Natural killer cell (primary cell): ENCODE data around the gene SYNDIG1. TPM values are rescaled to one million over a fixed set of nuclear protein-coding genes. Genes with fewer than 3 reads are reported as not detected.

Experiments
- ATAC-seq, 3 donors: fragments of 150-1000 bp in 2 of 3; fragments of 200-7000 bp in 1 of 3; cut with Tn5 transposase; 1 replicate in 1 of 3; 2 replicates in 2 of 3; pipeline ENCODE4 v1.10.0; 2021; ENCODE audit warnings: mild to moderate bottlenecking in 2 of 3, moderate library complexity in 2 of 3
- DNase-seq, 2 donors: peaks; one replicate each; pipeline versions ENCODE4 v3.0.0 to v3.0.0-alpha.2; 2013 to 2021; ENCODE audit warnings: mixed read lengths in 1 of 2
- H3K27ac ChIP-seq: one replicate; pipeline ENCODE4 v1.5.1; 2013; ENCODE audit warnings: mild to moderate bottlenecking, low read length
- H3K27me3 ChIP-seq: one replicate; pipeline ENCODE4 v1.6.1; 2013; ENCODE audit warnings: low read length; ENCODE audit not compliant: control insufficient read depth, insufficient read depth
- H3K36me3 ChIP-seq: one replicate; pipeline ENCODE4 v1.6.1; 2013; ENCODE audit warnings: low read length; ENCODE audit not compliant: control insufficient read depth, insufficient read depth
- H3K4me1 ChIP-seq: one replicate; pipeline ENCODE4 v1.6.1; 2013; ENCODE audit warnings: low read length; ENCODE audit not compliant: control insufficient read depth, insufficient read depth
- H3K4me3 ChIP-seq: one replicate; pipeline ENCODE4 v1.5.1; 2013; ENCODE audit warnings: low read length
- H3K9me3 ChIP-seq: one replicate; pipeline ENCODE4 v1.6.1; 2013; ENCODE audit warnings: low read length; ENCODE audit not compliant: control insufficient read depth, insufficient read depth
- H3K27ac Mint-ChIP-seq, 2 donors: one replicate each; pipeline ENCODE4 v1.8.0; 2022; ENCODE audit warnings: mild to moderate bottlenecking in 2 of 2, mixed read lengths in 2 of 2, moderate library complexity in 1 of 2
- H3K27me3 Mint-ChIP-seq, 2 donors: one replicate each; pipeline ENCODE4 v1.8.0; 2022; ENCODE audit warnings: low read depth in 2 of 2, mixed read lengths in 2 of 2
- H3K36me3 Mint-ChIP-seq: one replicate; pipeline ENCODE4 v1.8.0; 2022; ENCODE audit warnings: mixed read lengths
- H3K4me1 Mint-ChIP-seq, 2 donors: one replicate each; pipeline ENCODE4 v1.8.0; 2022; ENCODE audit warnings: mixed read lengths in 2 of 2
- H3K4me3 Mint-ChIP-seq: one replicate; pipeline ENCODE4 v1.8.0; 2022; ENCODE audit warnings: mild to moderate bottlenecking, moderate library complexity, mixed read lengths
- H3K9me3 Mint-ChIP-seq, 2 donors: one replicate each; pipeline ENCODE4 v1.8.0; 2022; ENCODE audit warnings: mixed read lengths in 2 of 2
- WGBS: methylation state at CpG from one replicate; pipeline ENCODE4 v1.1.7; 2013; ENCODE audit warnings: missing lambda C conversion rate; ENCODE audit not compliant: insufficient coverage; 5-methylcytosine and 5-hydroxymethylcytosine counted together
- intact Hi-C: fragments of 100-400 bp; cut with micrococcal nuclease; formaldehyde crosslinking; loops from one replicate; pipeline ENCODE4 v1.14.2; 2022
- total RNA-seq, 4 donors: library from RNA; stranded (reverse); fragments of 120-200 nt in 1 of 4; gene quantifications; one replicate each; pipeline versions ENCODE4 v1.2.3 to v1.2.4, GENCODE V29; 2013 to 2022
- TF ChIP-seq, protein P1 (sequence below): fragments of 200-600 bp; IDR thresholded peaks from one replicate; pipeline ENCODE4 v1.8.0; 2022; ENCODE audit warnings: antibody characterized with exemption

The SYNDIG1 gene
- total RNA-seq, 3 donors from 2014 or later (not counting 1 experiment from before 2014, with no cell fraction given): not detected

DNA sequence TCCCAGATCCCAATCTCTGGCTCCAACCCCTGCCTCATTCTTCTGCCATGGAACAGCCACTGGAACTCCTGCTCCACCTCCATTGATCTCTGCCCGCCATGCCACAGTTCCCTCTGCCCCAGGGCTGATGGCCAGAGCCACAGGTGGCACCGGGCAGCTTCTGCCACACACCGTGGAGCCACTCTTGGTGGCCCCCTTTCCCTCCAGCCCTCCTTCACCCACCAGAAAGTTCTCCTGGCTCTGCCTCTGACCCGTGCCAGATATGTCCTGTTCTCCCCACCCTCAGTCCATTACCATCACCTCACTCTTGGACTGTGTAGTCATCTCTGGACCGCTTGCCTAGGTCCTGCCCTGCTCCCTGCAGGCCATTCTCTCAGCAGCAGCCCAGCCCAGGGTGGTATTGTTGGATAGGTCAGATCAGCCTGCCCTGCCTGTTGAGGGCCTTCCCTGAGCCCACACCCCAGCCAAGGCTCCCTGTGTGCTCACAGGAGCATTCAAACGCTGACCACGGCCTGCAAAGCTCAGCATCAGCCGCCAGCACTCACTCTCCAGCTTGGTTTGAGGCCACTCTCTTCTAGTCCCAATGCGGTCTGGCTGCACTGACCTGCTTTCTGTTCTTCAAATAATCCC is 16.8 kb upstream of the SYNDIG1 start:
- H3K9me3 ChIP-seq: no peaks in the 10 kb centered on the region
- no peak overlapping the region for H3K27ac Mint-ChIP-seq
- H3K4me3 Mint-ChIP-seq: no peak overlapping the region
- H3K36me3 Mint-ChIP-seq: no peaks in the 10 kb centered on the region
- no peaks in the 10 kb centered on the region for H3K27me3 ChIP-seq
- intact Hi-C loops: no loop called here
- no peak for DNase-seq
- H3K27me3 Mint-ChIP-seq: peaks cover 7 to 10% of the 10 kb centered on the region in 2 donors
- TF ChIP-seq, protein P1, sequence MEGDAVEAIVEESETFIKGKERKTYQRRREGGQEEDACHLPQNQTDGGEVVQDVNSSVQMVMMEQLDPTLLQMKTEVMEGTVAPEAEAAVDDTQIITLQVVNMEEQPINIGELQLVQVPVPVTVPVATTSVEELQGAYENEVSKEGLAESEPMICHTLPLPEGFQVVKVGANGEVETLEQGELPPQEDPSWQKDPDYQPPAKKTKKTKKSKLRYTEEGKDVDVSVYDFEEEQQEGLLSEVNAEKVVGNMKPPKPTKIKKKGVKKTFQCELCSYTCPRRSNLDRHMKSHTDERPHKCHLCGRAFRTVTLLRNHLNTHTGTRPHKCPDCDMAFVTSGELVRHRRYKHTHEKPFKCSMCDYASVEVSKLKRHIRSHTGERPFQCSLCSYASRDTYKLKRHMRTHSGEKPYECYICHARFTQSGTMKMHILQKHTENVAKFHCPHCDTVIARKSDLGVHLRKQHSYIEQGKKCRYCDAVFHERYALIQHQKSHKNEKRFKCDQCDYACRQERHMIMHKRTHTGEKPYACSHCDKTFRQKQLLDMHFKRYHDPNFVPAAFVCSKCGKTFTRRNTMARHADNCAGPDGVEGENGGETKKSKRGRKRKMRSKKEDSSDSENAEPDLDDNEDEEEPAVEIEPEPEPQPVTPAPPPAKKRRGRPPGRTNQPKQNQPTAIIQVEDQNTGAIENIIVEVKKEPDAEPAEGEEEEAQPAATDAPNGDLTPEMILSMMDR: no peak
- ATAC-seq: no peak
- no peak overlapping the region for H3K27ac ChIP-seq
- no peaks in the 10 kb centered on the region for H3K4me1 Mint-ChIP-seq
- no peak overlapping the region for H3K4me3 ChIP-seq
- no peaks in the 10 kb centered on the region for H3K36me3 ChIP-seq
- WGBS: 80% methylated on average over 9 of the region's 9 CpGs
- H3K9me3 Mint-ChIP-seq: no peaks in the 10 kb centered on the region
- H3K4me1 ChIP-seq: no peaks in the 10 kb centered on the region

DNA sequence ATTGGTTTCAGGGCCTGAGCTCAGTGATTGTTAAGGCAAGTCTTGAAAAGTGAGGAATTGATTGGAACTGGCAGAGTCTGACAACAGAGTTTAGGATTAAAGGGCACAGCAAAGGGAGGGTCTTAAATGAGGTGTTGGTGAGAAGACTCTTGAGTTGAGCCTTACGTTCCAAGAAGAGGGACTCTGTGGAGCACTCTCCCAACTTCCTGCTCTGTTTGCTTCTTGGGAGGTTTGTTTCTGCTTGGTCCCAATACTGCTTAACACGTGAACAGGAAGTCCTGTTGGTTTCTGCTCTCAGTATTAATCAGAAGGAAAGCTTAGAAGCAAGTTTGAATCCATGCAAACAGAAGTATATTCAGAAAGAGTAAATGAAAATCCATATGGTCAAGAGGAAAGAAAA is 15.6 kb upstream of the SYNDIG1 start:
- Histone ChIP-seq H3K4me3 (no peak overlapping the region), H3K36me3 (no peaks in the 10 kb centered on the region), H3K4me1 (no peaks in the 10 kb centered on the region), H3K27ac (no peak overlapping the region), H3K27me3 (no peaks in the 10 kb centered on the region), H3K9me3 (no peaks in the 10 kb centered on the region)
- TF ChIP-seq, protein P1: no peak
- Mint-ChIP-seq H3K27ac (no peak overlapping the region), H3K4me3 (no peak overlapping the region), H3K4me1 (no peaks in the 10 kb centered on the region), H3K9me3 (no peaks in the 10 kb centered on the region), H3K27me3 (peaks cover 7 to 12% of the 10 kb centered on the region in 2 donors), H3K36me3 (no peaks in the 10 kb centered on the region)
- 25% methylated on average over 2 of the region's 2 CpGs for WGBS
- ATAC-seq (no peak), DNase-seq (no peak)
- intact Hi-C loops: no loop called here

DNA sequence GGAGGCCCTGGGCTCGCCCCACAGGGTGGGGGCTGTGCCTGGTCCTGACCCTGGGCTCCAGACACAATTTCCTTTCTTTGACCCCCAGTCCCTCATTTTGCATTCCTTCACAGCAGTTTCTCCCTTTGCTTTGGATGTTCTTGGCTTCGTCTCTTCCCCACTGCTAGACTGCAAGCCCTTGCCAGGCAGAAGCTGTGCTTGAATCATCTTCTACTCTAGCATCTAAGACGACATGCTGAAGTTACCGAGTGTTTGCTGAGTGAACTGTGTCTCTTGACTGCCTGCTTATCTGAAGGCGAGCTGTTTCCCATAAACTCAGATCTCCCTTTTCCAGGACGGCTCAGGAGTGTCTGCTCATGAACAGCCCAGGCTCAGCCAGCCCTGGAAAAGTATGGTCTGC is 14.3 kb upstream of the SYNDIG1 start:
- ATAC-seq (no peak), DNase-seq (no peak)
- intact Hi-C loops: no loop called here
- Histone ChIP-seq H3K27ac (no peak overlapping the region), H3K27me3 (no peaks in the 10 kb centered on the region), H3K4me3 (no peak overlapping the region), H3K4me1 (no peaks in the 10 kb centered on the region), H3K36me3 (no peaks in the 10 kb centered on the region), H3K9me3 (no peaks in the 10 kb centered on the region)
- TF ChIP-seq, protein P1: no peak
- H3K27ac Mint-ChIP-seq: no peak overlapping the region
- 85% methylated on average over 6 of the region's 6 CpGs for WGBS
- H3K4me3 Mint-ChIP-seq: no peak overlapping the region
- peaks cover 7 to 13% of the 10 kb centered on the region in 2 donors for H3K27me3 Mint-ChIP-seq
- no peaks in the 10 kb centered on the region for H3K4me1 Mint-ChIP-seq
- no peaks in the 10 kb centered on the region for H3K9me3 Mint-ChIP-seq
- no peaks in the 10 kb centered on the region for H3K36me3 Mint-ChIP-seq

DNA sequence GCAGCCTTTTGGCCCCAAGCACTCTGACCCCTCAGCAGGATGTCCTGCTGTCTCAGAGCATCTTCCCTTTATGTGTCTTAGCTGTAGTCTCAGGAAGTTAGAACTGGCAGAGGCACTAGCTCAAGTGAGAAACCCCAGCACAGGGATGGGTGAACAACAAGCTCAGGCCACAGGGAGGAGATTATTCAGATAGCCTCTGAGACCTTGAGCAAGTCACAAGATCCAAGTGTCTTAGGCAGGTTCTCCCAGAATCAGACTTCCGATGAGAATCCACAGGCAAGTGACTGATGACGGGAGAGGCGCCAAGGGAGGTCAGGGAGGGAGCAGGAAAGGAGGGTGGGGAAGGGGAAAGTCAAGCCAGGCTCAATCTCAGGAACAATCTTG is 13.0 kb upstream of the SYNDIG1 start:
- Mint-ChIP-seq H3K27ac (no peak overlapping the region), H3K9me3 (no peaks in the 10 kb centered on the region), H3K36me3 (no peaks in the 10 kb centered on the region), H3K4me1 (no peaks in the 10 kb centered on the region), H3K4me3 (no peak overlapping the region), H3K27me3 (peaks cover 7 to 13% of the 10 kb centered on the region in 2 donors)
- Histone ChIP-seq H3K36me3 (no peaks in the 10 kb centered on the region), H3K27ac (no peak overlapping the region), H3K4me3 (no peak overlapping the region), H3K4me1 (no peaks in the 10 kb centered on the region), H3K9me3 (no peaks in the 10 kb centered on the region), H3K27me3 (no peaks in the 10 kb centered on the region)
- 94% methylated on average over 3 of the region's 3 CpGs for WGBS
- ATAC-seq (no peak), DNase-seq (no peak)
- intact Hi-C loops: no loop called here
- TF ChIP-seq, protein P1: no peak
